Activated CD8-positive, alpha-beta T cell treated with anti-CD3 and anti-CD28 coated beads for 36 hours (primary cell): ENCODE data around the gene P3H4. TPM values are rescaled to one million over a fixed set of nuclear protein-coding genes. Genes with fewer than 3 reads are reported as not detected.
A peak's percentile ranks its signal among the peaks of the same experiment; 100 is the strongest.

Source experiments
- ATAC-seq: fragments of 200-7000 bp; cut with Tn5 transposase; one replicate; pipeline ENCODE4 v1.10.0; 2021; ENCODE audit warnings: mild to moderate bottlenecking, moderate library complexity
- CTCF ChIA-PET: fragments of 350-600 bp; sonication (Branson Sonifier 250); formaldehyde crosslinking; loops from one replicate; lab custom pipeline; 2021; ENCODE audit warnings: antibody characterized with exemption; lab: Charles Lee
- POLR2A ChIA-PET: fragments of 350-600 bp; sonication (Branson Sonifier 250); formaldehyde crosslinking; loops from one replicate; lab custom pipeline; 2021; ENCODE audit warnings: antibody characterized with exemption; lab: Charles Lee
- DNase-seq: peaks from one replicate; pipeline ENCODE4 v3.0.0-alpha.2; 2020
- H3K27ac Mint-ChIP-seq: one replicate; pipeline ENCODE4 v1.8.0; 2021; ENCODE audit warnings: mild to moderate bottlenecking, mixed read lengths
- H3K27me3 Mint-ChIP-seq: one replicate; pipeline ENCODE4 v1.8.0; 2021; ENCODE audit warnings: mixed read lengths
- H3K36me3 Mint-ChIP-seq: one replicate; pipeline ENCODE4 v1.8.0; 2021; ENCODE audit warnings: low read depth, mixed read lengths
- H3K4me1 Mint-ChIP-seq: one replicate; pipeline ENCODE4 v1.8.0; 2021; ENCODE audit warnings: low read depth, mixed read lengths
- H3K4me3 Mint-ChIP-seq: one replicate; pipeline ENCODE4 v1.8.0; 2021; ENCODE audit warnings: mild to moderate bottlenecking, moderate library complexity, mixed read lengths
- H3K9me3 Mint-ChIP-seq: one replicate; pipeline ENCODE4 v1.8.0; 2021; ENCODE audit warnings: mixed read lengths
- intact Hi-C: fragments of 100-400 bp; cut with micrococcal nuclease; formaldehyde crosslinking; loops from one replicate; pipeline ENCODE4 v1.10.0; 2022
- total RNA-seq, 2 experiments: library from RNA; stranded (reverse); gene quantifications; one replicate each; pipeline ENCODE4 v1.2.3, GENCODE V29; 2021
- TF ChIP-seq, protein P1 (sequence below): fragments of 200-600 bp; IDR thresholded peaks from one replicate; pipeline ENCODE4 v1.8.0; 2022; ENCODE audit warnings: antibody characterized with exemption, mild to moderate bottlenecking

The P3H4 gene
- total RNA-seq, 2 experiments from 2014 or later = 2.6 to 3.2 TPM

DNA sequence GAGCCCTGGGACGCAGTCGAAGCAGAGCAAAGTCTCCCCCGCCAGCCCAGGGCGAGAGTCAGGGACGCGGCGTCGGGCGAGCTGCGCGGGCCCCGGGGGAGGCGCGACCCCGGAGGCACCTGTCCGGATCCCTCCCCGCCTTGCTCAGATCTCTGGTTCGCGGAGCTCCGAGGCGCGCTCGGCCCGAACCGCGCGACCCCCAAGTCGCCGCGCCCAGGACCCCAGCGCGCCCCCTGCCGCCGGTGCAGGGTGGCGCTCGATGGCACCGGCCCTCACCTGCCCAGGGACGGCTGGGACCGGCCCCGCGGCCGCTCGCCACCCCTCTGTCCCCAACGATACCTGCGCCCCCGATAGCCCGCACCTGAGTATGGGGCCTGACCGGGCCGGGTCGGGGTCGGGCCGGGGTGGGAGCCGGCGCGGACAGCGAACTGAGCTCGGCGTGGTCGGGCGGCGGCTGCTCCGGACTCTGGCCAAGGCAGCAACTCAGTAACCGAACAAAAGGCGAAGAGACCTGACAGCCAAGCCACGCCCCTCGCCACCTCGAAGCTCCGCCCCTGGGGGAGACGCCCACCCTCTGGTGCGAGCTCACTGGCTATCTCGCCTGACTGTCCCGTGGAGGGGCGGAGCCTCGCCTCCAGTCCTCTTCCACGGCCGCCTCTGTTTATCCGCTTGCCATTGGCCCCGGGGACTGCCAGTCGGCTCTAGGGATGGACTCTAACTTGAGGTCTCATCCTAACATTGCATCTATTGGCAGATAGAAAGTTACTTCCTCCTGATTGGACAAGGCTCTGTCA lies 25.3 kb downstream of the P3H4 start, which contains the start of gene JUP:
Gene JUP, minus strand, starts transcription at position 485 of the 794 bp plus-strand sequence. CDS start 14,857 bp downstream, outside the sequence.
- Mint-ChIP-seq H3K36me3 (no peaks in the 10 kb centered on the region), H3K4me3 (peak within 1 kb of the TSS; percentile 35), H3K27ac (no peak within 1 kb of the TSS), H3K4me1 (peaks cover 33% of the 10 kb centered on the region), H3K9me3 (no peaks in the 10 kb centered on the region), H3K27me3 (peaks cover 29% of the 10 kb centered on the region)
- CTCF ChIA-PET = interaction anchor here (0.6 to 7.3 kb wide), 14 partner anchors 9 to 237 kb away, joined by 3 to 97 read pairs (median 4); partner anchors contain the start of genes EIF1, KLHL10 and P3H4
- intact Hi-C loops = no loop called here
- POLR2A ChIA-PET = interaction anchor here (0.6 to 1.6 kb wide), 5 partner anchors 10 to 78 kb away, joined by 3 to 5 read pairs (median 5); partner anchors contain the start of gene KLHL11
- DNase-seq (peak; percentile 93), ATAC-seq (peak; percentile 97)
- TF ChIP-seq, protein P1, sequence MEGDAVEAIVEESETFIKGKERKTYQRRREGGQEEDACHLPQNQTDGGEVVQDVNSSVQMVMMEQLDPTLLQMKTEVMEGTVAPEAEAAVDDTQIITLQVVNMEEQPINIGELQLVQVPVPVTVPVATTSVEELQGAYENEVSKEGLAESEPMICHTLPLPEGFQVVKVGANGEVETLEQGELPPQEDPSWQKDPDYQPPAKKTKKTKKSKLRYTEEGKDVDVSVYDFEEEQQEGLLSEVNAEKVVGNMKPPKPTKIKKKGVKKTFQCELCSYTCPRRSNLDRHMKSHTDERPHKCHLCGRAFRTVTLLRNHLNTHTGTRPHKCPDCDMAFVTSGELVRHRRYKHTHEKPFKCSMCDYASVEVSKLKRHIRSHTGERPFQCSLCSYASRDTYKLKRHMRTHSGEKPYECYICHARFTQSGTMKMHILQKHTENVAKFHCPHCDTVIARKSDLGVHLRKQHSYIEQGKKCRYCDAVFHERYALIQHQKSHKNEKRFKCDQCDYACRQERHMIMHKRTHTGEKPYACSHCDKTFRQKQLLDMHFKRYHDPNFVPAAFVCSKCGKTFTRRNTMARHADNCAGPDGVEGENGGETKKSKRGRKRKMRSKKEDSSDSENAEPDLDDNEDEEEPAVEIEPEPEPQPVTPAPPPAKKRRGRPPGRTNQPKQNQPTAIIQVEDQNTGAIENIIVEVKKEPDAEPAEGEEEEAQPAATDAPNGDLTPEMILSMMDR = peak; percentile 60

GRCh38 chr17:41785859-41786226 lies 25.9 kb downstream of the P3H4 start:
- Mint-ChIP-seq H3K27me3 (peaks cover 29% of the 10 kb centered on the region), H3K9me3 (no peaks in the 10 kb centered on the region), H3K27ac (no peak overlapping the region), H3K4me3 (peak overlapping the region; percentile 26), H3K36me3 (no peaks in the 10 kb centered on the region), H3K4me1 (peaks cover 33% of the 10 kb centered on the region)
- TF ChIP-seq, protein P1 = no peak
- intact Hi-C loops = no loop called here
- DNase-seq (no peak), ATAC-seq (no peak)
- POLR2A ChIA-PET = interaction anchor here (0.6 to 1.6 kb wide), 4 partner anchors 11 to 79 kb away, joined by 3 to 5 read pairs (median 4); partner anchors contain the start of gene KLHL11
- CTCF ChIA-PET = interaction anchor here (0.6 to 7.3 kb wide), 9 partner anchors 17 to 237 kb away, joined by 3 to 97 read pairs (median 4); partner anchors contain the start of genes EIF1, KLHL10 and P3H4

GRCh38 chr17:41785091-41785858 lies 26.5 kb downstream of the P3H4 start:
- no peaks in the 10 kb centered on the region for H3K9me3 Mint-ChIP-seq
- CTCF ChIA-PET = interaction anchor here (0.6 to 7.3 kb wide), 8 partner anchors 18 to 136 kb away, joined by 3 to 97 read pairs (median 4); partner anchors contain the start of genes EIF1, KLHL10 and P3H4

GRCh38 chr17:41784207-41784744 lies 27.5 kb downstream of the P3H4 start:
- DNase-seq (peak; percentile 21), ATAC-seq (no peak)
- intact Hi-C loops = no loop called here
- no peak overlapping the region for H3K27ac Mint-ChIP-seq
- no peak overlapping the region for H3K4me3 Mint-ChIP-seq
- peaks cover 28% of the 10 kb centered on the region for H3K27me3 Mint-ChIP-seq
- ChIA-PET CTCF (interaction anchor here (1.6 to 7.3 kb wide), 2 partner anchors 19 to 88 kb away, joined by 4 to 97 read pairs; no protein-coding TSS in a partner anchor), POLR2A (no interaction called here)
- TF ChIP-seq, protein P1 = no peak
- no peaks in the 10 kb centered on the region for H3K36me3 Mint-ChIP-seq
- peaks cover 30% of the 10 kb centered on the region for H3K4me1 Mint-ChIP-seq
- no peaks in the 10 kb centered on the region for H3K9me3 Mint-ChIP-seq

More at GRCh38 chr17:41785091-41785858, 26.5 kb downstream of the P3H4 start:
- POLR2A ChIA-PET = interaction anchor here (1.6 kb wide), 1 partner anchor 73 kb away, joined by 5 read pairs; no protein-coding TSS in a partner anchor
- TF ChIP-seq, protein P1 = no peak
- intact Hi-C loops = no loop called here
- no peak for ATAC-seq
- Mint-ChIP-seq H3K36me3 (no peaks in the 10 kb centered on the region), H3K27me3 (peaks cover 28% of the 10 kb centered on the region), H3K27ac (no peak overlapping the region), H3K4me3 (peak overlapping the region; percentile 26), H3K4me1 (peaks cover 30% of the 10 kb centered on the region)
- DNase-seq = no peak
